ENCODE results near the gene GPAT2.
"Not testable (repeated sequence)": the region's sequence is repeated elsewhere in the genome, so short reads cannot be mapped to it uniquely, and the experiment has no call there.

Gene GPAT2

GRCh38 chr2:96064760-96065159, 30.0 kb upstream of the GPAT2 start:
- not testable (repeated sequence) for DNase-seq (ENCODE audit: low spot score)

GRCh38 chr2:96064047-96064675, 29.4 kb upstream of the GPAT2 start:
- DNase-seq (ENCODE audit: low spot score), result not testable (repeated sequence)

- peak; percentile 92 for DNase-seq (ENCODE audit: low spot score)
Observed at GRCh38 chr2:96063116-96063899, 28.6 kb upstream of the GPAT2 start.

- DNase-seq (ENCODE audit: low spot score), result not testable (repeated sequence)
Observed at GRCh38 chr2:96062483-96062882, 27.8 kb upstream of the GPAT2 start.

GRCh38 chr2:96061901-96062300, 27.2 kb upstream of the GPAT2 start:
- DNase-seq (ENCODE audit: low spot score), result not testable (repeated sequence)

- not testable (repeated sequence) for DNase-seq (ENCODE audit: low spot score)
Observed at GRCh38 chr2:96061197-96061817, 26.6 kb upstream of the GPAT2 start.

- not testable (repeated sequence) for DNase-seq (ENCODE audit: low spot score)
Observed at GRCh38 chr2:96060325-96060724, 25.6 kb upstream of the GPAT2 start.

GRCh38 chr2:96059443-96059842, 24.7 kb upstream of the GPAT2 start:
- not testable (repeated sequence) for DNase-seq (ENCODE audit: low spot score)

GRCh38 chr2:96055830-96056229, 21.1 kb upstream of the GPAT2 start:
- not testable (repeated sequence) for DNase-seq (ENCODE audit: low spot score)

GRCh38 chr2:96054537-96054936, 19.8 kb upstream of the GPAT2 start:
- not testable (repeated sequence) for DNase-seq (ENCODE audit: low spot score)

- DNase-seq (ENCODE audit: low spot score), result not testable (repeated sequence)
Observed at GRCh38 chr2:96053385-96053784, 18.7 kb upstream of the GPAT2 start.

- not testable (repeated sequence) for DNase-seq (ENCODE audit: low spot score)
Observed at GRCh38 chr2:96052632-96053031, 17.9 kb upstream of the GPAT2 start.

GRCh38 chr2:96049917-96050262, 15.2 kb upstream of the GPAT2 start:
- DNase-seq (ENCODE audit: low spot score), result not testable (repeated sequence)

GRCh38 chr2:96049049-96049916, 14.6 kb upstream of the GPAT2 start:
- DNase-seq (ENCODE audit: low spot score), result not testable (repeated sequence)

GRCh38 chr2:96035554-96035953, 838 bp upstream of the GPAT2 start:
- not testable (repeated sequence) for DNase-seq (ENCODE audit: low spot score)

- not testable (repeated sequence) for DNase-seq (ENCODE audit: low spot score)
Observed at GRCh38 chr2:96033997-96034396, 719 bp downstream of the GPAT2 start.

GRCh38 chr2:96027725-96028325, 6.9 kb downstream of the GPAT2 start:
- DNase-seq (ENCODE audit: low spot score), result not testable (repeated sequence)

- not testable (repeated sequence) for DNase-seq (ENCODE audit: low spot score)
Observed at GRCh38 chr2:96025755-96026154, 9.0 kb downstream of the GPAT2 start.

- no peak for DNase-seq (ENCODE audit: low spot score)
Observed at GRCh38 chr2:96025194-96025492, 9.6 kb downstream of the GPAT2 start.

- no peak for DNase-seq (ENCODE audit: low spot score)
Observed at GRCh38 chr2:96024336-96025193, 10.2 kb downstream of the GPAT2 start.

GRCh38 chr2:96023701-96024100, 11.0 kb downstream of the GPAT2 start:
- not testable (repeated sequence) for DNase-seq (ENCODE audit: low spot score)

Data from SW480 (cell line).